Panc1 (cell line): Measurements from ENCODE around the gene ACSL5. TPM values are rescaled to one million over a fixed set of nuclear protein-coding genes. Genes with fewer than 3 reads are reported as not detected.

Experiments used
- ATAC-seq: fragments of 200-7000 bp; cut with Tn5 transposase; 2 replicates; pipeline ENCODE4 v1.9.1; 2020; ENCODE audit warnings: mild to moderate bottlenecking, moderate library complexity
- Bru-seq: library from RNA; stranded (reverse); fragments of 400-500 nt; gene quantifications from one replicate; lab custom pipeline; 2021; lab: Mats Ljungman, UMichigan
- BruChase-seq, 2 experiments: library from RNA; stranded (reverse); fragments of 400-500 nt; gene quantifications; one replicate each; lab custom pipeline; 2021; lab: Mats Ljungman, UMichigan
- BruUV-seq: library from RNA; stranded (reverse); fragments of 400-500 nt; replicated peaks from 2 replicates; lab custom pipeline; 2021; lab: Mats Ljungman, UMichigan
- CTCF ChIA-PET: fragments of 300-600 bp; sonication (Branson Sonifier 250); formaldehyde crosslinking; loops from one replicate; lab custom pipeline; 2022; ENCODE audit warnings: antibody characterized with exemption; lab: Charles Lee
- POLR2A ChIA-PET: fragments of 300-600 bp; sonication (Branson Sonifier 250); formaldehyde crosslinking; loops from one replicate; lab custom pipeline; 2022; ENCODE audit warnings: antibody characterized with exemption; lab: Charles Lee
- DNase-seq: peaks from one replicate; pipeline ENCODE4 v3.0.0-alpha.2; 2010; ENCODE audit warnings: low read depth, low spot score
- H3K27ac ChIP-seq: 2 replicates; pipeline ENCODE4 v1.5.1; 2011; ENCODE audit warnings: mild to moderate bottlenecking, low read length, inconsistent platforms
- H3K27me3 ChIP-seq: fragments of 200-500 bp; sonication (Bioruptor generic); 2 replicates; pipeline ENCODE4 v1.6.0; 2014; ENCODE audit warnings: low read length, inconsistent platforms; ENCODE audit not compliant: control insufficient read depth, insufficient read depth
- H3K36me3 ChIP-seq: fragments of 200-500 bp; sonication (Bioruptor generic); 2 replicates; pipeline ENCODE4 v1.5.1; 2014; ENCODE audit warnings: inconsistent platforms, mild to moderate bottlenecking, low read length, moderate library complexity; ENCODE audit not compliant: control insufficient read depth, insufficient read depth
- H3K4me1 ChIP-seq: 2 replicates; pipeline ENCODE4 v1.5.1; 2011; ENCODE audit warnings: inconsistent platforms, mild to moderate bottlenecking, low read length, moderate library complexity; ENCODE audit not compliant: control insufficient read depth, insufficient read depth
- H3K4me3 ChIP-seq, 2 experiments: 2 replicates each; pipeline ENCODE4 v1.5.1; 2011 to 2012; ENCODE audit warnings: low read depth in 2 of 2, low read length in 2 of 2, mild to moderate bottlenecking in 2 of 2, inconsistent platforms in 1 of 2, moderate library complexity in 1 of 2
- H3K9me3 ChIP-seq: fragments of 200-500 bp; sonication (Bioruptor generic); 2 replicates; pipeline ENCODE4 v1.5.1; 2014; ENCODE audit warnings: low read depth, mild to moderate bottlenecking, inconsistent platforms, low read length, moderate library complexity; ENCODE audit not compliant: control insufficient read depth, insufficient read depth
- POLR2AphosphoS5 ChIP-seq: IDR thresholded peaks from 2 replicates; pipeline ENCODE4 v1.6.1; 2012; ENCODE audit warnings: mild to moderate bottlenecking, low read depth, low read length, moderate library complexity
- SIN3A ChIP-seq: IDR thresholded peaks from 2 replicates; pipeline ENCODE4 v1.6.1; 2012; ENCODE audit warnings: low read depth, mild to moderate bottlenecking, low read length, moderate library complexity, borderline replicate concordance; ENCODE audit not compliant: insufficient read depth
- TCF7L2 ChIP-seq: IDR thresholded peaks from 2 replicates; pipeline ENCODE4 v1.6.1; 2011; ENCODE audit warnings: mild to moderate bottlenecking, low read depth, low read length, inconsistent platforms
- in situ Hi-C: cut with HindIII; loops from 2 replicates; pipeline ENCODE4 v1.10.0; 2016; ENCODE audit warnings: low sequenced_read_pairs, low pct_unique_long_range_greater_than_20kb
- intact Hi-C: fragments of 100-400 bp; cut with micrococcal nuclease; formaldehyde crosslinking; loops from one replicate; pipeline ENCODE4 v1.10.0; 2022; ENCODE audit not compliant: unreplicated experiment
- long read RNA-seq: library from polyadenylated mRNA; unstranded; transcript quantifications from one replicate; pipeline ENCODE4 v2.0.0, GENCODE V29; 2021; ENCODE audit not compliant: unreplicated experiment
- polyA plus RNA-seq: library from polyadenylated mRNA; unstranded; fragments of >200 nt; gene quantifications from one replicate; pipeline ENCODE4 v1.2.1, GENCODE V29; 2012; ENCODE audit warnings: missing spikeins; ENCODE audit not compliant: insufficient read length
- total RNA-seq: library from RNA; stranded (reverse); gene quantifications from one replicate; pipeline ENCODE4 v1.2.1, GENCODE V29; 2021; ENCODE audit not compliant: unreplicated experiment
- TF ChIP-seq, protein P1 (sequence below), 2 experiments: IDR thresholded peaks; 2 replicates each; pipeline ENCODE4 v1.6.1; 2011 to 2012; ENCODE audit warnings: low read depth in 2 of 2, control low read depth in 1 of 2, low read length in 1 of 2, mild to moderate bottlenecking in 1 of 2, moderate library complexity in 1 of 2; ENCODE audit not compliant: insufficient read depth in 1 of 2
- TF ChIP-seq, protein P2 (sequence below): fragments of 450-650 bp; IDR thresholded peaks from 2 replicates; pipeline ENCODE4 v1.5.1; 2017; ENCODE audit warnings: mild to moderate bottlenecking

ACSL5 gene, protein sequence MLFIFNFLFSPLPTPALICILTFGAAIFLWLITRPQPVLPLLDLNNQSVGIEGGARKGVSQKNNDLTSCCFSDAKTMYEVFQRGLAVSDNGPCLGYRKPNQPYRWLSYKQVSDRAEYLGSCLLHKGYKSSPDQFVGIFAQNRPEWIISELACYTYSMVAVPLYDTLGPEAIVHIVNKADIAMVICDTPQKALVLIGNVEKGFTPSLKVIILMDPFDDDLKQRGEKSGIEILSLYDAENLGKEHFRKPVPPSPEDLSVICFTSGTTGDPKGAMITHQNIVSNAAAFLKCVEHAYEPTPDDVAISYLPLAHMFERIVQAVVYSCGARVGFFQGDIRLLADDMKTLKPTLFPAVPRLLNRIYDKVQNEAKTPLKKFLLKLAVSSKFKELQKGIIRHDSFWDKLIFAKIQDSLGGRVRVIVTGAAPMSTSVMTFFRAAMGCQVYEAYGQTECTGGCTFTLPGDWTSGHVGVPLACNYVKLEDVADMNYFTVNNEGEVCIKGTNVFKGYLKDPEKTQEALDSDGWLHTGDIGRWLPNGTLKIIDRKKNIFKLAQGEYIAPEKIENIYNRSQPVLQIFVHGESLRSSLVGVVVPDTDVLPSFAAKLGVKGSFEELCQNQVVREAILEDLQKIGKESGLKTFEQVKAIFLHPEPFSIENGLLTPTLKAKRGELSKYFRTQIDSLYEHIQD
- 2.4 TPM for total RNA-seq
- polyA plus RNA-seq = 0.96 TPM
- percentile 26 among the genes with signal in this experiment for Bru-seq, nascent RNA
- percentile 26 among the genes with signal in this experiment for BruChase-seq, experiment 1, labeled RNA remaining after a 2-hour chase
- percentile 31 among the genes with signal in this experiment for BruChase-seq, experiment 2, labeled RNA remaining after a 6-hour chase
- long read RNA-seq, partial matches to known transcripts = 3 of 5 reads
- long read RNA-seq, other reads (novel, unspliced or antisense) = 1 of 5 reads

DNA sequence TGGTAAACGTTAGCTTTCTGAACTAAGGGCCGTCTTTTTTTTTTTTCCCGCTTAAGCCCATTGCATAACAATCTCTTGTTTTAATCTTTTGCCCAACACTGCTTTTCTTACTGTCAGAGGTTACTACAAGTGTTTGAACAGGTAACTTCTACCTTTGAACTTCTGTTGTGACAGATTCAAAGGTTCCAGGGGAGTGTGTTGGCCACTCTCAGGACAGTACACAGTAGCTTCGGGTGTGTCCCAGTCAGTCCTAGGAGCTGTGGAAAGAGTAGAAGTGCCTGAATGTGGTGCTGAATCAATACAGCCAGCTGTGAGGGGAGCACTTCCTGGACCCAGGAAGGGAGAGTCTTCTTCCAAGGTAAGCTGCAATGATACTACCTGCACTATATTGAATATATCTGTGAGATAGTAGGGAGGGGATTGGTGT lies at the start of gene ACSL5:
Gene ACSL5 (plus strand): TSS at position 205 of the 427 bp plus-strand sequence. CDS start 20,831 bp downstream, outside the sequence.
- no peaks in the 10 kb centered on the region for H3K36me3 ChIP-seq
- H3K9me3 ChIP-seq = no peaks in the 10 kb centered on the region
- BruUV-seq = no TSS peak
- DNase-seq = no peak
- CTCF ChIA-PET = interaction anchor here (0.6 kb wide), 1 partner anchor 16 kb away, joined by 5 read pairs; no protein-coding TSS in a partner anchor
- in situ Hi-C loops = no loop called here
- H3K27me3 ChIP-seq = no peaks in the 10 kb centered on the region
- H3K4me1 ChIP-seq = peaks cover 4% of the 10 kb centered on the region; the same call in 1 of the 2 replicates
- ATAC-seq = no peak
- no peak within 1 kb of the TSS for H3K27ac ChIP-seq
- POLR2A ChIA-PET = interaction anchor here (0.9 kb wide), 1 partner anchor 41 kb away, joined by 3 read pairs; no protein-coding TSS in a partner anchor
- no peak within 1 kb of the TSS for H3K4me3 ChIP-seq
- TF ChIP-seq POLR2AphosphoS5 = no peak
- TF ChIP-seq, protein P1, sequence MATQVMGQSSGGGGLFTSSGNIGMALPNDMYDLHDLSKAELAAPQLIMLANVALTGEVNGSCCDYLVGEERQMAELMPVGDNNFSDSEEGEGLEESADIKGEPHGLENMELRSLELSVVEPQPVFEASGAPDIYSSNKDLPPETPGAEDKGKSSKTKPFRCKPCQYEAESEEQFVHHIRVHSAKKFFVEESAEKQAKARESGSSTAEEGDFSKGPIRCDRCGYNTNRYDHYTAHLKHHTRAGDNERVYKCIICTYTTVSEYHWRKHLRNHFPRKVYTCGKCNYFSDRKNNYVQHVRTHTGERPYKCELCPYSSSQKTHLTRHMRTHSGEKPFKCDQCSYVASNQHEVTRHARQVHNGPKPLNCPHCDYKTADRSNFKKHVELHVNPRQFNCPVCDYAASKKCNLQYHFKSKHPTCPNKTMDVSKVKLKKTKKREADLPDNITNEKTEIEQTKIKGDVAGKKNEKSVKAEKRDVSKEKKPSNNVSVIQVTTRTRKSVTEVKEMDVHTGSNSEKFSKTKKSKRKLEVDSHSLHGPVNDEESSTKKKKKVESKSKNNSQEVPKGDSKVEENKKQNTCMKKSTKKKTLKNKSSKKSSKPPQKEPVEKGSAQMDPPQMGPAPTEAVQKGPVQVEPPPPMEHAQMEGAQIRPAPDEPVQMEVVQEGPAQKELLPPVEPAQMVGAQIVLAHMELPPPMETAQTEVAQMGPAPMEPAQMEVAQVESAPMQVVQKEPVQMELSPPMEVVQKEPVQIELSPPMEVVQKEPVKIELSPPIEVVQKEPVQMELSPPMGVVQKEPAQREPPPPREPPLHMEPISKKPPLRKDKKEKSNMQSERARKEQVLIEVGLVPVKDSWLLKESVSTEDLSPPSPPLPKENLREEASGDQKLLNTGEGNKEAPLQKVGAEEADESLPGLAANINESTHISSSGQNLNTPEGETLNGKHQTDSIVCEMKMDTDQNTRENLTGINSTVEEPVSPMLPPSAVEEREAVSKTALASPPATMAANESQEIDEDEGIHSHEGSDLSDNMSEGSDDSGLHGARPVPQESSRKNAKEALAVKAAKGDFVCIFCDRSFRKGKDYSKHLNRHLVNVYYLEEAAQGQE (IDR thresholded peaks at IDR 0.05; ENCODE audit: insufficient read depth in 1 of 2, low read depth in 2 of 2, low read length in 1 of 2) = no peak
- no peak for TF ChIP-seq SIN3A
- TF ChIP-seq TCF7L2 = no peak
- TF ChIP-seq, protein P2, sequence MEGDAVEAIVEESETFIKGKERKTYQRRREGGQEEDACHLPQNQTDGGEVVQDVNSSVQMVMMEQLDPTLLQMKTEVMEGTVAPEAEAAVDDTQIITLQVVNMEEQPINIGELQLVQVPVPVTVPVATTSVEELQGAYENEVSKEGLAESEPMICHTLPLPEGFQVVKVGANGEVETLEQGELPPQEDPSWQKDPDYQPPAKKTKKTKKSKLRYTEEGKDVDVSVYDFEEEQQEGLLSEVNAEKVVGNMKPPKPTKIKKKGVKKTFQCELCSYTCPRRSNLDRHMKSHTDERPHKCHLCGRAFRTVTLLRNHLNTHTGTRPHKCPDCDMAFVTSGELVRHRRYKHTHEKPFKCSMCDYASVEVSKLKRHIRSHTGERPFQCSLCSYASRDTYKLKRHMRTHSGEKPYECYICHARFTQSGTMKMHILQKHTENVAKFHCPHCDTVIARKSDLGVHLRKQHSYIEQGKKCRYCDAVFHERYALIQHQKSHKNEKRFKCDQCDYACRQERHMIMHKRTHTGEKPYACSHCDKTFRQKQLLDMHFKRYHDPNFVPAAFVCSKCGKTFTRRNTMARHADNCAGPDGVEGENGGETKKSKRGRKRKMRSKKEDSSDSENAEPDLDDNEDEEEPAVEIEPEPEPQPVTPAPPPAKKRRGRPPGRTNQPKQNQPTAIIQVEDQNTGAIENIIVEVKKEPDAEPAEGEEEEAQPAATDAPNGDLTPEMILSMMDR = no peak
- intact Hi-C loops = no loop called here

DNA sequence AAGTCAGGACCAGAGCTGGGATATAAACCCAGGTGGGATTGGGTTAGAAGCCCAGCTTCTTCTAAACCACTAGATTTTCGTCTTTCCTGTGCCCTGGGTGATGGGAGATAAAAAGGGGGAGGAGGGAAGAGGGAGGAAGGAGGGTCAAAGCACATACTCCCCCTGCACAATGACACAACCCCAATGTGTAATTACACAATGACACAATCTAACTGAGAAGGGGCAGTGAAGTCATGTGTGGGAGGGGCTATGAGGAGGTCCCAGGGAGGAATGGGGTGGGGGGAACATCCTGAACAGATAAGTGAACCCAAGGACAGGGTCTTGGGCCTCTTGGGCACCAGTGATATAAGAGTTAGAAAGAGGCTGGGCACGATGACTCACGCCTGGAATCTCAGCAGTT lies 46.2 kb upstream of the ACSL5 start:
- H3K36me3 ChIP-seq = no peaks in the 10 kb centered on the region
- in situ Hi-C loops = no loop called here
- ChIA-PET CTCF (no interaction called here), POLR2A (no interaction called here)
- no TSS peak for BruUV-seq
- H3K27ac ChIP-seq = no peak overlapping the region
- H3K27me3 ChIP-seq = peaks cover 2% of the 10 kb centered on the region
- TF ChIP-seq POLR2AphosphoS5 (no peak), TCF7L2 (no peak), SIN3A (no peak)
- TF ChIP-seq, protein P2 = no peak
- TF ChIP-seq, protein P1 (IDR thresholded peaks at IDR 0.05; ENCODE audit: insufficient read depth in 1 of 2, low read depth in 2 of 2, low read length in 1 of 2) = no peak
- ATAC-seq (no peak), DNase-seq (no peak)
- no peaks in the 10 kb centered on the region for H3K9me3 ChIP-seq
- no peaks in the 10 kb centered on the region for H3K4me1 ChIP-seq
- H3K4me3 ChIP-seq = no peak overlapping the region
- intact Hi-C loops = no loop called here
